ENCODE measurements around the gene CTDSP2.
A peak's percentile ranks its signal among the peaks of the same experiment; 100 is the strongest.

Gene CTDSP2

GRCh38 chr12:57806677-57807076, 39.9 kb downstream of the CTDSP2 start:
- no peak overlapping the region for H3K4me3 ChIP-seq (ENCODE audit: low read length)
- DNase-seq (ENCODE audit: low read depth), result no peak
- no peak for TF ChIP-seq CTCF (IDR thresholded peaks at IDR 0.05; ENCODE audit: insufficient read depth, low read depth, low read length, missing control alignments)

- DNase-seq (ENCODE audit: low read depth), result peak; percentile 52
- H3K4me3 ChIP-seq (ENCODE audit: low read length), result no peak overlapping the region
- peak; percentile 82 for TF ChIP-seq CTCF (IDR thresholded peaks at IDR 0.05; ENCODE audit: insufficient read depth, low read depth, low read length, missing control alignments)
Measured at GRCh38 chr12:57803319-57803893, 43.1 kb downstream of the CTDSP2 start.

- no peak overlapping the region for H3K4me3 ChIP-seq (ENCODE audit: low read length)
- no peak for DNase-seq (ENCODE audit: low read depth)
- no peak for TF ChIP-seq CTCF (IDR thresholded peaks at IDR 0.05; ENCODE audit: insufficient read depth, low read depth, low read length, missing control alignments)
Measured at GRCh38 chr12:57802607-57803006, 43.9 kb downstream of the CTDSP2 start.

GRCh38 chr12:57800965-57801364, 45.6 kb downstream of the CTDSP2 start:
- TF ChIP-seq CTCF (IDR thresholded peaks at IDR 0.05; ENCODE audit: insufficient read depth, low read depth, low read length, missing control alignments), result no peak
- no peak overlapping the region for H3K4me3 ChIP-seq (ENCODE audit: low read length)
- no peak for DNase-seq (ENCODE audit: low read depth)

GRCh38 chr12:57797933-57798332, 48.6 kb downstream of the CTDSP2 start:
- DNase-seq (ENCODE audit: low read depth), result no peak
- no peak overlapping the region for H3K4me3 ChIP-seq (ENCODE audit: low read length)
- TF ChIP-seq CTCF (IDR thresholded peaks at IDR 0.05; ENCODE audit: insufficient read depth, low read depth, low read length, missing control alignments), result no peak

GRCh38 chr12:57796996-57797395, 49.5 kb downstream of the CTDSP2 start:
- no peak for TF ChIP-seq CTCF (IDR thresholded peaks at IDR 0.05; ENCODE audit: insufficient read depth, low read depth, low read length, missing control alignments)
- DNase-seq (ENCODE audit: low read depth), result no peak
- no peak overlapping the region for H3K4me3 ChIP-seq (ENCODE audit: low read length)

- no peak overlapping the region for H3K4me3 ChIP-seq (ENCODE audit: low read length)
- DNase-seq (ENCODE audit: low read depth), result peak; percentile 96
- no peak for TF ChIP-seq CTCF (IDR thresholded peaks at IDR 0.05; ENCODE audit: insufficient read depth, low read depth, low read length, missing control alignments)
Measured at GRCh38 chr12:57795354-57795753, 51.2 kb downstream of the CTDSP2 start.
